CD4-positive, alpha-beta T cell treated with Interleukin-2 at 100 ng/mL for 4 hours (primary cell): ENCODE measurements around the gene TCERG1L.
"Not testable (repeated sequence)": the region's sequence is repeated elsewhere in the genome, so short reads cannot be mapped to it uniquely, and the experiment has no call there.

ENCODE experiments used
- DNase-seq: peaks from one replicate; pipeline ENCODE4 v3.0.0-alpha.2; 2020; ENCODE audit warnings: low spot score

The TCERG1L gene

GRCh38 chr10:131183546-131184045 is 127.9 kb downstream of the TCERG1L start:
- no peak for DNase-seq

GRCh38 chr10:131181456-131181855 is 130.1 kb downstream of the TCERG1L start:
- DNase-seq = no peak

- DNase-seq = no peak
These were observed 130.6 kb downstream of the TCERG1L start for GRCh38 chr10:131180740-131181415.

GRCh38 chr10:131180086-131180485 is 131.4 kb downstream of the TCERG1L start:
- DNase-seq = no peak

GRCh38 chr10:131179361-131179760 is 132.2 kb downstream of the TCERG1L start:
- no peak for DNase-seq

GRCh38 chr10:131178521-131179331 is 132.8 kb downstream of the TCERG1L start:
- no peak for DNase-seq

GRCh38 chr10:131177431-131178327 is 133.8 kb downstream of the TCERG1L start:
- DNase-seq = no peak

GRCh38 chr10:131176907-131177306 is 134.6 kb downstream of the TCERG1L start:
- DNase-seq = no peak

- not testable (repeated sequence) for DNase-seq
These were observed 135.2 kb downstream of the TCERG1L start for GRCh38 chr10:131176324-131176723.

- DNase-seq = no peak
These were observed 135.6 kb downstream of the TCERG1L start for GRCh38 chr10:131175891-131176290.

GRCh38 chr10:131174651-131175540 is 136.6 kb downstream of the TCERG1L start:
- no peak for DNase-seq

GRCh38 chr10:131174211-131174565 is 137.3 kb downstream of the TCERG1L start:
- no peak for DNase-seq

GRCh38 chr10:131173484-131174210 is 137.9 kb downstream of the TCERG1L start:
- DNase-seq = no peak

GRCh38 chr10:131172433-131172832 is 139.1 kb downstream of the TCERG1L start:
- DNase-seq = no peak

GRCh38 chr10:131169146-131169545 is 142.4 kb downstream of the TCERG1L start:
- DNase-seq = no peak

- DNase-seq = no peak
These were observed 143.2 kb downstream of the TCERG1L start for GRCh38 chr10:131168238-131168875.

GRCh38 chr10:131167036-131167860 is 144.3 kb downstream of the TCERG1L start:
- no peak for DNase-seq

GRCh38 chr10:131166486-131166885 is 145.0 kb downstream of the TCERG1L start:
- DNase-seq = no peak

- no peak for DNase-seq
These were observed 146.4 kb downstream of the TCERG1L start for GRCh38 chr10:131165092-131165491.
